Choroid plexus epithelial cell (primary cell): ENCODE results near the gene BCL7A.

Experiments used
- DNase-seq: peaks from one replicate; pipeline ENCODE4 v3.0.0-alpha.2; 2010; ENCODE audit warnings: low read depth
- H3K4me3 ChIP-seq: 2 replicates; pipeline ENCODE4 v1.5.1; 2011; ENCODE audit warnings: low read depth, mild to moderate bottlenecking, control low read depth, low read length, moderate library complexity
- CTCF ChIP-seq: conservative IDR thresholded peaks from 2 replicates; pipeline ENCODE4 v1.5.1; 2011; ENCODE audit warnings: low read depth, mild to moderate bottlenecking, control low read depth, inconsistent platforms, low read length, moderate library complexity

The BCL7A gene

GRCh38 chr12:122003651-122004611 is 17.8 kb upstream of the BCL7A start:
- no peak for TF ChIP-seq CTCF
- peak; percentile 27 for DNase-seq
- no peak overlapping the region for H3K4me3 ChIP-seq

GRCh38 chr12:122004633-122005071 is 17.0 kb upstream of the BCL7A start:
- no peak overlapping the region for H3K4me3 ChIP-seq
- no peak for DNase-seq
- TF ChIP-seq CTCF, result no peak

GRCh38 chr12:122005252-122005776 is 16.4 kb upstream of the BCL7A start:
- no peak overlapping the region for H3K4me3 ChIP-seq
- no peak for DNase-seq
- TF ChIP-seq CTCF, result no peak

- TF ChIP-seq CTCF, result no peak
- no peak overlapping the region for H3K4me3 ChIP-seq
- DNase-seq, result no peak
Measured at GRCh38 chr12:122006186-122006926, 15.3 kb upstream of the BCL7A start.

GRCh38 chr12:122009741-122010140 is 11.9 kb upstream of the BCL7A start:
- DNase-seq, result no peak
- TF ChIP-seq CTCF, result no peak
- H3K4me3 ChIP-seq, result no peak overlapping the region

GRCh38 chr12:122012184-122012583 is 9.5 kb upstream of the BCL7A start:
- H3K4me3 ChIP-seq, result no peak overlapping the region
- TF ChIP-seq CTCF, result no peak
- no peak for DNase-seq
